Activated naive CD8-positive, alpha-beta T cell (primary cell): ENCODE results near the gene KIAA1191.

Source experiments
- H3K27ac Mint-ChIP-seq: one replicate; pipeline ENCODE4 v1.8.0; 2021; ENCODE audit warnings: mixed read lengths
- H3K27me3 Mint-ChIP-seq: one replicate; pipeline ENCODE4 v1.8.0; 2021; ENCODE audit warnings: mixed read lengths
- H3K36me3 Mint-ChIP-seq: one replicate; pipeline ENCODE4 v1.8.0; 2021; ENCODE audit warnings: mixed read lengths
- H3K4me1 Mint-ChIP-seq: one replicate; pipeline ENCODE4 v1.8.0; 2021; ENCODE audit warnings: low read depth, mixed read lengths
- H3K4me3 Mint-ChIP-seq: one replicate; pipeline ENCODE4 v1.8.0; 2021; ENCODE audit warnings: mild to moderate bottlenecking, mixed read lengths
- H3K9me3 Mint-ChIP-seq: one replicate; pipeline ENCODE4 v1.8.0; 2021; ENCODE audit warnings: low read depth, mixed read lengths

Gene KIAA1191

GRCh38 chr5:176394881-176395675 is 33.5 kb upstream of the KIAA1191 start:
- no peaks in the 10 kb centered on the region for H3K9me3 Mint-ChIP-seq
- no peaks in the 10 kb centered on the region for H3K27me3 Mint-ChIP-seq
- H3K4me1 Mint-ChIP-seq: peaks cover 4% of the 10 kb centered on the region
- H3K4me3 Mint-ChIP-seq: no peak overlapping the region
- no peaks in the 10 kb centered on the region for H3K36me3 Mint-ChIP-seq
- H3K27ac Mint-ChIP-seq: no peak overlapping the region

GRCh38 chr5:176394096-176394495 is 32.5 kb upstream of the KIAA1191 start:
- no peak overlapping the region for H3K4me3 Mint-ChIP-seq
- H3K4me1 Mint-ChIP-seq: peaks cover 8% of the 10 kb centered on the region
- no peaks in the 10 kb centered on the region for H3K36me3 Mint-ChIP-seq
- H3K9me3 Mint-ChIP-seq: no peaks in the 10 kb centered on the region
- no peak overlapping the region for H3K27ac Mint-ChIP-seq
- H3K27me3 Mint-ChIP-seq: no peaks in the 10 kb centered on the region

- H3K4me1 Mint-ChIP-seq: peaks cover 11% of the 10 kb centered on the region
- H3K27ac Mint-ChIP-seq: peak overlapping the region; percentile 6
- no peaks in the 10 kb centered on the region for H3K27me3 Mint-ChIP-seq
- H3K4me3 Mint-ChIP-seq: no peak overlapping the region
- no peaks in the 10 kb centered on the region for H3K9me3 Mint-ChIP-seq
- H3K36me3 Mint-ChIP-seq: peaks cover 3% of the 10 kb centered on the region
Measured at GRCh38 chr5:176392526-176392925, 31.0 kb upstream of the KIAA1191 start.

- Mint-ChIP-seq H3K36me3 (peaks cover 5% of the 10 kb centered on the region), H3K27me3 (no peaks in the 10 kb centered on the region), H3K9me3 (no peaks in the 10 kb centered on the region), H3K4me1 (peaks cover 14% of the 10 kb centered on the region), H3K4me3 (no peak overlapping the region), H3K27ac (peak overlapping the region; percentile 6)
Measured at GRCh38 chr5:176391999-176392398, 30.4 kb upstream of the KIAA1191 start.

DNA sequence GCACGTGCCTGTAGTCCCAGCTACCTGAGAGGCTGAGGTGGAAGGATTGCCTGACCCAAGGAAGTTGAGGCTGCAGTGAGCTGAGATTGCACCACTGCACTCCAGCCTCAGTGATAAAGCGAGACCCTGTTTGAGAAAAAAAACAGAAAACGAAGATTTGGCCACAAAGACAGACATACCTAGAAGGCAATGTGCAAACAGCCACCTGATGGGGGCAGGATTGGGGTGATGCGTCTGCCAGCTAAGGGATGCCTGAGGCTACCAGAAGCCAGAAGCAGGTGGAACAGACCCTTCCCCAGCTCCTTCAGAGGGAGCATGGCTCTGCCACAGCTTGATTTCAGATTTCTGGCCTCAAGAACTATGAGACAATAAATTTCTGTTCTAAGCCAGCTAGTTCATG is 29.9 kb upstream of the KIAA1191 start:
- H3K4me3 Mint-ChIP-seq: no peak overlapping the region
- peaks cover 20% of the 10 kb centered on the region for H3K4me1 Mint-ChIP-seq
- no peaks in the 10 kb centered on the region for H3K9me3 Mint-ChIP-seq
- peaks cover 9% of the 10 kb centered on the region for H3K36me3 Mint-ChIP-seq
- H3K27ac Mint-ChIP-seq: peak overlapping the region; percentile 54
- no peaks in the 10 kb centered on the region for H3K27me3 Mint-ChIP-seq

DNA sequence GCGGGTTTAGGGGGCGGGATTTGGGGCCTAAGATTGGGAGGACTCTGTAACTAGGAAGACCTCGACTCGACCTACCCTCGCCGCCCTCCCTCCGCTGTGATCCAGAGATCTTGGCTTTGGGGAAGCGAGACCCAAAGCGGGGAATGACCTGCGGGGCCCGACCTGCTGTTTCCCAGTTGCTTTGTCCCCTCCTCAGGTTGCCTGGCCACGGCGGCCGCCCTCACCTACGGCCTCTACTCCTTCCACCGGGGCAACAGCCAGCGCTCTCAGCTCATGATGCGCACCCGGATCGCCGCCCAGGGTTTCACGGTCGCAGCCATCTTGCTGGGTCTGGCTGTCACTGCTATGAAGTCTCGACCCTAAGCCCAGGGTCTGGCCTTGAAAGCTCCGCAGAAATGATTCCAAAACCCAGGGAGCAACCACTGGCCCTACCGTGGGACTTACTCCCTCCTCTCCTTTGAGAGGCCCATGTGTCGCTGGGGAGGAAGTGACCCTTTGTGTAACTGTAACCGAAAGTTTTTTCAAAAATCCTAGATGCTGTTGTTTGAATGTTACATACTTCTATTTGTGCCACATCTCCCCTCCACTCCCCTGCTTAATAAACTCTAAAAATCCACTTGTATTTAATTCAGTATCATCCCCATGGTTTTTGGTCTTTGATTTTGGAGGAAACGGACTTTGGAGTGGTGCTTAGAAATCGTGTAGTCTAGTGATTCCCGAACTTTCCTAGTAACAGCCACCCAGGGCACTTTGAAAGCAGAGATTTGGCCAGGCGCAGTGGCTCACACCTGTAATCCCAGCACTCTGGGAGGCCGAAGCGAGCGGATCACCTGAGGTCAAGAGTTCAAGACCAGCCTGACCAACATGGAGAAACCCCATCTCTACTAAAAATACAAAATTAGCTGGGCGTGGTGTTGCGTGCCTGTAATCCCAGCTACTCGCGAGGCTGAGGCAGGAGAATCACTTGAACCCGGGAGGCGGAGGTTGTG is 27.9 kb upstream of the KIAA1191 start:
- peak overlapping the region; percentile 100 for H3K4me3 Mint-ChIP-seq
- H3K36me3 Mint-ChIP-seq: peaks cover 12% of the 10 kb centered on the region
- peak overlapping the region; percentile 100 for H3K27ac Mint-ChIP-seq
- H3K4me1 Mint-ChIP-seq: peaks cover 29% of the 10 kb centered on the region
- H3K9me3 Mint-ChIP-seq: no peaks in the 10 kb centered on the region
- H3K27me3 Mint-ChIP-seq: no peaks in the 10 kb centered on the region

- Mint-ChIP-seq H3K36me3 (peaks cover 12% of the 10 kb centered on the region), H3K4me1 (peaks cover 31% of the 10 kb centered on the region), H3K9me3 (no peaks in the 10 kb centered on the region), H3K27me3 (no peaks in the 10 kb centered on the region), H3K27ac (peak within 1 kb of the TSS; percentile 100), H3K4me3 (peak within 1 kb of the TSS; percentile 100)
Measured at GRCh38 chr5:176388444-176389134, 27.0 kb upstream of the KIAA1191 start, which contains the start of the genes HIGD2A and NOP16. HIGD2A (plus strand) TSS chr5:176388751; CDS start chr5:176388820, 69 bp downstream. NOP16 (minus strand) TSS chr5:176388598; CDS start chr5:176388539, 59 bp downstream.

GRCh38 chr5:176388003-176388443 is 26.5 kb upstream of the KIAA1191 start:
- peaks cover 12% of the 10 kb centered on the region for H3K36me3 Mint-ChIP-seq
- H3K9me3 Mint-ChIP-seq: no peaks in the 10 kb centered on the region

DNA sequence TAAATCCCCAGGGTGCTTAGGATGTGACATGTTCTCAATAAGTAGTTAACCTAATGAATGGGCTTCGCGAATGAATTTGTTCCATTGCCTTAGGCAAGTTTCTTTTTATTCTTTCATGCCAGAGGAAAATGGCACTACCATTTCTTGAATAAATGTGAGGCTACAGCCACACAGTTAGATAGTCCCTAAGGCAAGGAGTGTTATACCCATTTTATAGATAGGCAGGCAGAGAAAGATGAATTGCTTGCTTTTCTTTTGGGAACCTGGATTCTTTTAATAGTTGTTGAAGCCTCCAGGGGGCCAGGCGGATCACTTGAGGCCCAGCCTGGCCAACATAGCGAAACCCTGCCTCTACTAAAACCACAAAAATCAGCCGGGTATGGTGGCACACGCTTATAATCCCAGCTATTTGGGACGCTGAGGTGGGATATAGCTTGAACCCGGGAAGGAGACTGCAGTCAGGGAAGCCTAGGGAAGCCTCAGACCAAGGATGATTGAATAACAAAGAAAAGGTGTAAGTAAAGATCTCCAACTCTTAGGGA is 25.9 kb upstream of the KIAA1191 start:
- peaks cover 12% of the 10 kb centered on the region for H3K36me3 Mint-ChIP-seq
- peaks cover 31% of the 10 kb centered on the region for H3K4me1 Mint-ChIP-seq
- H3K9me3 Mint-ChIP-seq: no peaks in the 10 kb centered on the region
- no peaks in the 10 kb centered on the region for H3K27me3 Mint-ChIP-seq
- H3K27ac Mint-ChIP-seq: peak overlapping the region; percentile 100
- peak overlapping the region; percentile 100 for H3K4me3 Mint-ChIP-seq

More at GRCh38 chr5:176388003-176388443, 26.5 kb upstream of the KIAA1191 start:
- Mint-ChIP-seq H3K4me1 (peaks cover 31% of the 10 kb centered on the region), H3K27me3 (no peaks in the 10 kb centered on the region), H3K4me3 (peak overlapping the region; percentile 100), H3K27ac (peak overlapping the region; percentile 100)

DNA sequence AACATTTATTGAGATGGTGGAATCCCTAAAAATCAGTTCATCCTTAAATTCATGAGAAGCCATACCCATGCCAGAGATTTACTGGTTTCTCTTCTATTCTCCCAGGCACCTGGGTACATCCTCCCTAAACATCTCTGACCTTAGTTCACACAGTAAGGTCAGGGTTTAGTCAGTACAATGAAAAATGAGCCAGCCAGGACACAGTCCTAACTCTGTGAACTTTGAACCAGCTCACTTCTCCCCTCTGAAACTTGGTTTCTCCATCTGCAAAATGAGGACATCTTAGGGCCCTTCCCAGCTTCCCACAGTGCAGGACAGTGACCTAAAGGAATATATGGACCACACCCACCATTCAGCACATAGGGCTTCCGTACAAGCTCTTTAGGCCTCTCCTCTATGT is 24.9 kb upstream of the KIAA1191 start:
- peaks cover 12% of the 10 kb centered on the region for H3K36me3 Mint-ChIP-seq
- peaks cover 31% of the 10 kb centered on the region for H3K4me1 Mint-ChIP-seq
- H3K4me3 Mint-ChIP-seq: peak overlapping the region; percentile 100
- H3K27me3 Mint-ChIP-seq: no peaks in the 10 kb centered on the region
- no peaks in the 10 kb centered on the region for H3K9me3 Mint-ChIP-seq
- peak overlapping the region; percentile 75 for H3K27ac Mint-ChIP-seq

DNA sequence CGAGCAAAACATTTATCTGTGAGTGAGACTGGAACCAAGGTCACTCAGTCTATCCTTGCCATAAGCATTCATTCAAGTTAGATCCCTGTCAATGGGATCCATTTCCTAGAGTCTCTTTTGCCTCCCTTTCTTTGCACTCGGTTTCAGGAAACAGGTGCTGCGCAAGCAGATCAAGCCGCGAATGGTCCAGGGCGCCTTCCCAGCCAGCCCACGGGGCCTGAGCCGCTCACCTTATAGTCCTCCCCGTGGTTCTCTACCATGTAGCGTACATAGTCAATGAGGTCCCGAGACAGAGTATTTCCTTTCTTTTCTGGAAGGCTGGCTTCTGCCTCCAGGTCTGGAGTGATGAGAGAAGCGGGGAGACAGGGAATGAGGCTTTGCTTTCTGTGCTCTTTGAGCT is 23.4 kb upstream of the KIAA1191 start:
- Mint-ChIP-seq H3K4me1 (peaks cover 27% of the 10 kb centered on the region), H3K36me3 (peaks cover 12% of the 10 kb centered on the region), H3K4me3 (peak overlapping the region; percentile 100), H3K27ac (no peak overlapping the region), H3K9me3 (no peaks in the 10 kb centered on the region), H3K27me3 (no peaks in the 10 kb centered on the region)

- Mint-ChIP-seq H3K4me1 (peaks cover 23% of the 10 kb centered on the region), H3K9me3 (no peaks in the 10 kb centered on the region), H3K27me3 (no peaks in the 10 kb centered on the region), H3K36me3 (peaks cover 12% of the 10 kb centered on the region), H3K27ac (no peak overlapping the region), H3K4me3 (peak overlapping the region; percentile 49)
Measured at GRCh38 chr5:176384366-176384930, 22.9 kb upstream of the KIAA1191 start.

DNA sequence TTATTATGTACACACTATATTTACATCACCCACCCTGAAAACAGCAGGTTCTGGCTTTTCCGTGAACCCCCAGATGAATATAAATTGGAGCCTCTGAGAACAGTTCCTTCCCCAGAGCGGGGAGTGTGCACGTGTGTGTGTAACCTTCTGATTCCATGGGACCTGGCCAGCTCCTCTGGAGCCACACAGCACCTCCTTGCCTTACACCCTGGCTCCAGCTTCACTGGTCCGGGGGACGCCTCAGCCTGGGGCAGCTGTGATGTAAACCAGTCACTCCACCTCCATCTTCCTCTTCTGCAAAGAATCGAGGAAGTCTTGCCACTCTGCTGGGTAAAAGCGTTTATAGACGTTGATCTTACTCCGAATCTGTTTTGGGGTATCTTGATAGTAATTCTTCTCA is 22.4 kb upstream of the KIAA1191 start:
- Mint-ChIP-seq H3K4me3 (no peak overlapping the region), H3K27ac (no peak overlapping the region), H3K27me3 (no peaks in the 10 kb centered on the region), H3K4me1 (peaks cover 23% of the 10 kb centered on the region), H3K36me3 (peaks cover 12% of the 10 kb centered on the region), H3K9me3 (no peaks in the 10 kb centered on the region)
